ENCODE data around the gene ZIC5. TPM values are rescaled to one million over a fixed set of nuclear protein-coding genes. Genes with fewer than 3 reads are reported as not detected.

Gene ZIC5
- total and polyA plus RNA-seq, 4 donors = not detected

GRCh38 chr13:99932912-99933311 is 38.7 kb downstream of the ZIC5 start:
- H3K9ac ChIP-seq (ENCODE audit: low read depth in 1 of 2, low read length in 2 of 2) = no peak overlapping the region
- no peaks in the 10 kb centered on the region for H3K4me1 ChIP-seq (ENCODE audit: control insufficient read depth in 4 of 4, insufficient read depth in 4 of 4, low read length in 3 of 4)
- WGBS = 89% methylated on average over 5 of the region's 5 CpGs
- no peak overlapping the region for H3K27ac ChIP-seq (ENCODE audit: low read depth in 1 of 2, low read length in 2 of 2)
- TF ChIP-seq HNF4A (conservative IDR thresholded peaks at IDR 0.05) = no peak
- DNase-seq (ENCODE audit: low spot score) = no peak
- H3K9me3 ChIP-seq (ENCODE audit: control insufficient read depth in 4 of 4, low read length in 3 of 4) = no peaks in the 10 kb centered on the region
- no peaks in the 10 kb centered on the region for H3K27me3 ChIP-seq (ENCODE audit: control insufficient read depth in 4 of 4, insufficient read depth in 4 of 4, low read length in 3 of 4)
- H3K36me3 ChIP-seq (ENCODE audit: control insufficient read depth in 4 of 4, insufficient read depth in 3 of 4, low read depth in 1 of 4, low read length in 3 of 4) = no peaks in the 10 kb centered on the region
- H3K4me3 ChIP-seq (ENCODE audit: low read depth in 1 of 3, low read length in 3 of 3) = no peak overlapping the region

GRCh38 chr13:99930925-99931324 is 40.6 kb downstream of the ZIC5 start:
- TF ChIP-seq MAX (IDR thresholded peaks at IDR 0.05) (no peak), EGR1 (IDR thresholded peaks at IDR 0.05; ENCODE audit: low read depth in 2 of 2) (no peak), NR2F2 (IDR thresholded peaks at IDR 0.05) (no peak), FOXA2 (IDR thresholded peaks at IDR 0.05) (no peak), SP1 (IDR thresholded peaks at IDR 0.05) (no peak), FOXA1 (IDR thresholded peaks at IDR 0.05) (no peak), ATF3 (IDR thresholded peaks at IDR 0.05) (no peak), RAD21 (IDR thresholded peaks at IDR 0.05) (no peak), ZBTB33 (IDR thresholded peaks at IDR 0.05) (no peak), GABPA (IDR thresholded peaks at IDR 0.05 in 1 of 2, conservative IDR thresholded peaks at IDR 0.05 in 1 of 2) (no peak)
- no peaks in the 10 kb centered on the region for H3K36me3 ChIP-seq (ENCODE audit: control insufficient read depth in 4 of 4, insufficient read depth in 3 of 4, low read depth in 1 of 4, low read length in 3 of 4)
- H3K27me3 ChIP-seq (ENCODE audit: control insufficient read depth in 4 of 4, insufficient read depth in 4 of 4, low read length in 3 of 4) = no peaks in the 10 kb centered on the region
- no peaks in the 10 kb centered on the region for H3K4me1 ChIP-seq (ENCODE audit: control insufficient read depth in 4 of 4, insufficient read depth in 4 of 4, low read length in 3 of 4)
- no peaks in the 10 kb centered on the region for H3K9me3 ChIP-seq (ENCODE audit: control insufficient read depth in 4 of 4, low read length in 3 of 4)
- no peak overlapping the region for H3K9ac ChIP-seq (ENCODE audit: low read depth in 1 of 2, low read length in 2 of 2)
- no peak overlapping the region for H3K4me3 ChIP-seq (ENCODE audit: low read depth in 1 of 3, low read length in 3 of 3)
- no peak for DNase-seq (ENCODE audit: low spot score)
- H3K27ac ChIP-seq (ENCODE audit: low read depth in 1 of 2, low read length in 2 of 2) = no peak overlapping the region
- WGBS = 93% methylated on average over 5 of the region's 5 CpGs

- DNase-seq (ENCODE audit: low spot score) = no peak
- no peaks in the 10 kb centered on the region for H3K27me3 ChIP-seq (ENCODE audit: control insufficient read depth in 4 of 4, insufficient read depth in 4 of 4, low read length in 3 of 4)
- H3K36me3 ChIP-seq (ENCODE audit: control insufficient read depth in 4 of 4, insufficient read depth in 3 of 4, low read depth in 1 of 4, low read length in 3 of 4) = no peaks in the 10 kb centered on the region
- no peaks in the 10 kb centered on the region for H3K4me1 ChIP-seq (ENCODE audit: control insufficient read depth in 4 of 4, insufficient read depth in 4 of 4, low read length in 3 of 4)
- no peak overlapping the region for H3K9ac ChIP-seq (ENCODE audit: low read depth in 1 of 2, low read length in 2 of 2)
- H3K4me3 ChIP-seq (ENCODE audit: low read depth in 1 of 3, low read length in 3 of 3) = no peak overlapping the region
- WGBS = 87% methylated on average over 7 of the region's 7 CpGs
- no peaks in the 10 kb centered on the region for H3K9me3 ChIP-seq (ENCODE audit: control insufficient read depth in 4 of 4, low read length in 3 of 4)
- no peak for TF ChIP-seq RXRA (IDR thresholded peaks at IDR 0.05)
- TF ChIP-seq ZBTB33 (IDR thresholded peaks at IDR 0.05) = no peak
- TF ChIP-seq CTCF (IDR thresholded peaks at IDR 0.05; ENCODE audit: low read depth, low read length, missing input control) = no peak
- TF ChIP-seq EGR1 (IDR thresholded peaks at IDR 0.05; ENCODE audit: low read depth in 2 of 2) = no peak
- no peak overlapping the region for H3K27ac ChIP-seq (ENCODE audit: low read depth in 1 of 2, low read length in 2 of 2)
Observed at GRCh38 chr13:99929866-99930265, 41.7 kb downstream of the ZIC5 start.

All from liver (tissue), 9 donors.